NCI-H187 treated with DMSO at 0.1 percent for 48 hours (cell line): ENCODE measurements around the gene FIBCD1.

ENCODE experiments used
- DNase-seq: peaks from one replicate; lab custom pipeline; 2025; lab: John Stamatoyannopoulos, UW

FIBCD1 gene

GRCh38 chr9:130879863-130880411 lies 59.1 kb downstream of the FIBCD1 start:
- no peak for DNase-seq

- no peak for DNase-seq
These were observed 60.8 kb downstream of the FIBCD1 start for GRCh38 chr9:130878295-130878694.

- no peak for DNase-seq
These were observed 61.7 kb downstream of the FIBCD1 start for GRCh38 chr9:130877300-130877699.

GRCh38 chr9:130874783-130875182 lies 64.3 kb downstream of the FIBCD1 start:
- DNase-seq = no peak

GRCh38 chr9:130873966-130874365 lies 65.1 kb downstream of the FIBCD1 start:
- no peak for DNase-seq

GRCh38 chr9:130872912-130873503 lies 66.0 kb downstream of the FIBCD1 start:
- no peak for DNase-seq

- no peak for DNase-seq
These were observed 66.5 kb downstream of the FIBCD1 start for GRCh38 chr9:130872508-130872907.

GRCh38 chr9:130872093-130872492 lies 67.0 kb downstream of the FIBCD1 start:
- no peak for DNase-seq

- no peak for DNase-seq
These were observed 67.5 kb downstream of the FIBCD1 start for GRCh38 chr9:130871395-130872062.

- DNase-seq = no peak
These were observed 68.3 kb downstream of the FIBCD1 start for GRCh38 chr9:130870491-130871381.

GRCh38 chr9:130869250-130869649 lies 69.8 kb downstream of the FIBCD1 start:
- no peak for DNase-seq

GRCh38 chr9:130868230-130868629 lies 70.8 kb downstream of the FIBCD1 start:
- no peak for DNase-seq

- no peak for DNase-seq
These were observed 71.5 kb downstream of the FIBCD1 start for GRCh38 chr9:130867556-130867955.

GRCh38 chr9:130866474-130866965 lies 72.5 kb downstream of the FIBCD1 start:
- peak; percentile 28 for DNase-seq

- DNase-seq = no peak
These were observed 73.1 kb downstream of the FIBCD1 start for GRCh38 chr9:130865921-130866320.

GRCh38 chr9:130864541-130864940 lies 74.5 kb downstream of the FIBCD1 start:
- DNase-seq = no peak

GRCh38 chr9:130862747-130863146 lies 76.3 kb downstream of the FIBCD1 start:
- DNase-seq = no peak

GRCh38 chr9:130862217-130862616 lies 76.8 kb downstream of the FIBCD1 start:
- DNase-seq = no peak

- no peak for DNase-seq
These were observed 77.5 kb downstream of the FIBCD1 start for GRCh38 chr9:130861372-130862180.

- DNase-seq = no peak
These were observed 78.4 kb downstream of the FIBCD1 start for GRCh38 chr9:130860458-130861316.
